Measurements from ENCODE around the gene GSX2. TPM values are rescaled to one million over a fixed set of nuclear protein-coding genes. Genes with fewer than 3 reads are reported as not detected.

GSX2 gene
- polyA plus RNA-seq, 1 donor (not counting 4 experiments of a cell fraction or from before 2014, with no cell fraction given), result not detected

DNA sequence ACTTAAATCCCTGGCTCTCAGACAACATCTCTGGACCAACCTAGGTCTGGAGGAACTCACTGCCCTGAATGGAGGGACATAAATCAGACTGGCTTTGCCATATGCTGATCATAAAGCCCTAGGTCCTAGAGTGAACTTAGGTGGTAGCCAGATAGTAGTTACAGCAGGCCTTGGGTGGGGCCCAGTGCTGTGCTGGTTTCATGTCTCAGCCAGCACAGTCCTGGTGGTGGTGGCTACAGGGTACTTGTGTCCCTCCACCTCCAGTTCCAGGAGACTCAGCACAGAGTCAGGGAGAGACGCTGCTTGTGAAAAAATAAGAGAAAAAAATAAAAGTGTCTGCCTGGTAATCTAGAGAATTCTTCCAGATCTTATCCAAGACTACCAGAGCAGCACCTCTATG, 40.3 kb downstream of the GSX2 start:
- Histone ChIP-seq H2AFZ (ENCODE audit: control insufficient read depth, low read length) (no peak overlapping the region), H3K36me3 (ENCODE audit: control insufficient read depth in 2 of 2, extremely low read depth in 1 of 2, insufficient read depth in 2 of 2, low read length in 2 of 2) (no peaks in the 10 kb centered on the region), H3K4me2 (ENCODE audit: control insufficient read depth, extremely low read depth, insufficient read depth, low read depth, low read length) (no peak overlapping the region), H4K20me1 (ENCODE audit: control insufficient read depth, extremely low read depth, insufficient read depth, low read length) (no peaks in the 10 kb centered on the region), H3K9ac (ENCODE audit: control insufficient read depth, extremely low read depth, insufficient read depth, low read length) (no peak overlapping the region), H3K79me2 (ENCODE audit: control insufficient read depth, insufficient read depth, low read length) (no peaks in the 10 kb centered on the region), H3K9me1 (ENCODE audit: control insufficient read depth, extremely low read depth, insufficient read depth, low read length) (no peaks in the 10 kb centered on the region), H3K27me3 (ENCODE audit: control insufficient read depth, extremely low read depth, insufficient read depth, low read length) (no peaks in the 10 kb centered on the region), H3K4me3 (ENCODE audit: control insufficient read depth in 2 of 3, extremely low read depth in 1 of 3, insufficient read depth in 2 of 3, low read depth in 1 of 3, low read length in 3 of 3) (no peak overlapping the region), H3K9me3 (ENCODE audit: control insufficient read depth, low read depth, low read length) (no peaks in the 10 kb centered on the region), H3K27ac (ENCODE audit: control insufficient read depth, insufficient read depth, low read length) (no peak overlapping the region), H3K4me1 (ENCODE audit: control insufficient read depth, extremely low read depth, insufficient read depth, low read length) (no peaks in the 10 kb centered on the region)
- TF ChIP-seq EZH2 (IDR thresholded peaks at IDR 0.05; ENCODE audit: low read length), result no peak
- TF ChIP-seq, protein P1, sequence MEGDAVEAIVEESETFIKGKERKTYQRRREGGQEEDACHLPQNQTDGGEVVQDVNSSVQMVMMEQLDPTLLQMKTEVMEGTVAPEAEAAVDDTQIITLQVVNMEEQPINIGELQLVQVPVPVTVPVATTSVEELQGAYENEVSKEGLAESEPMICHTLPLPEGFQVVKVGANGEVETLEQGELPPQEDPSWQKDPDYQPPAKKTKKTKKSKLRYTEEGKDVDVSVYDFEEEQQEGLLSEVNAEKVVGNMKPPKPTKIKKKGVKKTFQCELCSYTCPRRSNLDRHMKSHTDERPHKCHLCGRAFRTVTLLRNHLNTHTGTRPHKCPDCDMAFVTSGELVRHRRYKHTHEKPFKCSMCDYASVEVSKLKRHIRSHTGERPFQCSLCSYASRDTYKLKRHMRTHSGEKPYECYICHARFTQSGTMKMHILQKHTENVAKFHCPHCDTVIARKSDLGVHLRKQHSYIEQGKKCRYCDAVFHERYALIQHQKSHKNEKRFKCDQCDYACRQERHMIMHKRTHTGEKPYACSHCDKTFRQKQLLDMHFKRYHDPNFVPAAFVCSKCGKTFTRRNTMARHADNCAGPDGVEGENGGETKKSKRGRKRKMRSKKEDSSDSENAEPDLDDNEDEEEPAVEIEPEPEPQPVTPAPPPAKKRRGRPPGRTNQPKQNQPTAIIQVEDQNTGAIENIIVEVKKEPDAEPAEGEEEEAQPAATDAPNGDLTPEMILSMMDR (optimal IDR thresholded peaks at IDR 0.05 in 1 of 3, IDR thresholded peaks at IDR 0.05 in 1 of 3, conservative IDR thresholded peaks at IDR 0.05 in 1 of 3; ENCODE audit: extremely low read depth in 1 of 3, insufficient read depth in 2 of 3, low read length in 3 of 3), result no peak
- dilution Hi-C loops (cut with MboI; ENCODE audit: extremely low pct_ligation_motif_present, low sequenced_read_pairs), result no loop called here
- DNase-seq (ENCODE audit: low read depth, low spot score) (no peak), FAIRE-seq (no peak)

DNA sequence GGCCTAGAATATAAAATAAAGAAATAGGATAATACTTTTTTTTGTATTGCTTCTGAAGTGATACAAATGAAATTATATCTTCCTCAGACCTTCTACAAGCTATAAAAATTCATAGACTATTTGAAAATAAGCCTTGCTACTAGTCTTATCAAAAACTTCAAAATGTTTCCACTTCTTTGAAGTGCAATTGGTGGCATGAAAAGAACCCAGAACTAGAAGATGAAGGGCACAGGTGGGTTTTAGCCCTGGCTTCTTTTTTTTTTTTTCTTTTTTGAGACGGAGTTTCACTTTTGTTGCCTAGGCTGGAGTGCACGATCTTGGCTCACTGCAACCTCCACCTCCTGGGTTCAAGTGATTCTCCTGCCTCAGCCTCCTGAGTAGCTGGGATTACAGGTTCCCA, 44.2 kb downstream of the GSX2 start:
- no peak overlapping the region for H3K4me3 ChIP-seq (ENCODE audit: control insufficient read depth in 2 of 3, extremely low read depth in 1 of 3, insufficient read depth in 2 of 3, low read depth in 1 of 3, low read length in 3 of 3)
- no peaks in the 10 kb centered on the region for H3K27me3 ChIP-seq (ENCODE audit: control insufficient read depth, extremely low read depth, insufficient read depth, low read length)
- no peaks in the 10 kb centered on the region for H3K36me3 ChIP-seq (ENCODE audit: control insufficient read depth in 2 of 2, extremely low read depth in 1 of 2, insufficient read depth in 2 of 2, low read length in 2 of 2)
- no peak overlapping the region for H3K4me2 ChIP-seq (ENCODE audit: control insufficient read depth, extremely low read depth, insufficient read depth, low read depth, low read length)
- no peaks in the 10 kb centered on the region for H3K4me1 ChIP-seq (ENCODE audit: control insufficient read depth, extremely low read depth, insufficient read depth, low read length)
- DNase-seq (ENCODE audit: low read depth, low spot score), result no peak
- no peaks in the 10 kb centered on the region for H3K79me2 ChIP-seq (ENCODE audit: control insufficient read depth, insufficient read depth, low read length)
- H3K9me3 ChIP-seq (ENCODE audit: control insufficient read depth, low read depth, low read length), result no peaks in the 10 kb centered on the region
- H2AFZ ChIP-seq (ENCODE audit: control insufficient read depth, low read length), result no peak overlapping the region
- no peaks in the 10 kb centered on the region for H3K9me1 ChIP-seq (ENCODE audit: control insufficient read depth, extremely low read depth, insufficient read depth, low read length)
- H3K9ac ChIP-seq (ENCODE audit: control insufficient read depth, extremely low read depth, insufficient read depth, low read length), result no peak overlapping the region
- dilution Hi-C loops (cut with MboI; ENCODE audit: extremely low pct_ligation_motif_present, low sequenced_read_pairs), result no loop called here
- H4K20me1 ChIP-seq (ENCODE audit: control insufficient read depth, extremely low read depth, insufficient read depth, low read length), result no peaks in the 10 kb centered on the region
- TF ChIP-seq, protein P1 (optimal IDR thresholded peaks at IDR 0.05 in 1 of 3, IDR thresholded peaks at IDR 0.05 in 1 of 3, conservative IDR thresholded peaks at IDR 0.05 in 1 of 3; ENCODE audit: extremely low read depth in 1 of 3, insufficient read depth in 2 of 3, low read length in 3 of 3), result no peak
- no peak for TF ChIP-seq EZH2 (IDR thresholded peaks at IDR 0.05; ENCODE audit: low read length)
- H3K27ac ChIP-seq (ENCODE audit: control insufficient read depth, insufficient read depth, low read length), result no peak overlapping the region
- no peak for FAIRE-seq
